Retina (tissue), 1 donor: ENCODE data around the gene CPNE4.

Experiments used
- DNase-seq: peaks from one replicate; pipeline ENCODE4 v3.0.0-alpha.2; 2016

The CPNE4 gene

GRCh38 chr3:131669600-131669999 is 365.2 kb downstream of the CPNE4 start:
- DNase-seq: no peak

GRCh38 chr3:131658771-131659170 is 376.0 kb downstream of the CPNE4 start:
- DNase-seq: no peak

- DNase-seq: no peak
Observed at GRCh38 chr3:131658115-131658514, 376.7 kb downstream of the CPNE4 start.

GRCh38 chr3:131655070-131655690 is 379.6 kb downstream of the CPNE4 start:
- DNase-seq: peak; percentile 73

- DNase-seq: no peak
Observed at GRCh38 chr3:131645638-131646037, 389.2 kb downstream of the CPNE4 start.

- no peak for DNase-seq
Observed at GRCh38 chr3:131636266-131636775, 398.5 kb downstream of the CPNE4 start.

- no peak for DNase-seq
Observed at GRCh38 chr3:131630807-131631206, 404.0 kb downstream of the CPNE4 start.

GRCh38 chr3:131630097-131630496 is 404.7 kb downstream of the CPNE4 start:
- DNase-seq: no peak

- no peak for DNase-seq
Observed at GRCh38 chr3:131623431-131623830, 411.4 kb downstream of the CPNE4 start.

- DNase-seq: no peak
Observed at GRCh38 chr3:131622726-131623125, 412.1 kb downstream of the CPNE4 start.

GRCh38 chr3:131620977-131621376 is 413.8 kb downstream of the CPNE4 start:
- DNase-seq: no peak

- DNase-seq: no peak
Observed at GRCh38 chr3:131619821-131620220, 415.0 kb downstream of the CPNE4 start.

GRCh38 chr3:131616719-131617118 is 418.1 kb downstream of the CPNE4 start:
- no peak for DNase-seq

GRCh38 chr3:131612745-131613144 is 422.1 kb downstream of the CPNE4 start:
- no peak for DNase-seq

GRCh38 chr3:131610174-131610573 is 424.6 kb downstream of the CPNE4 start:
- DNase-seq: no peak

- no peak for DNase-seq
Observed at GRCh38 chr3:131608741-131609140, 426.1 kb downstream of the CPNE4 start.

- DNase-seq: no peak
Observed at GRCh38 chr3:131608296-131608695, 426.5 kb downstream of the CPNE4 start.

- DNase-seq: no peak
Observed at GRCh38 chr3:131605916-131606315, 428.9 kb downstream of the CPNE4 start.

GRCh38 chr3:131602011-131602779 is 432.6 kb downstream of the CPNE4 start:
- DNase-seq: peak; percentile 14

- no peak for DNase-seq
Observed at GRCh38 chr3:131597816-131598215, 437.0 kb downstream of the CPNE4 start.

- no peak for DNase-seq
Observed at GRCh38 chr3:131596884-131597283, 437.9 kb downstream of the CPNE4 start.

- peak; percentile 7 for DNase-seq
Observed at GRCh38 chr3:131591394-131592014, 443.3 kb downstream of the CPNE4 start.

GRCh38 chr3:131586277-131586676 is 448.5 kb downstream of the CPNE4 start:
- DNase-seq: no peak

- DNase-seq: no peak
Observed at GRCh38 chr3:131582438-131582837, 452.4 kb downstream of the CPNE4 start.
